HepG2 (cell line): Measurements from ENCODE around the gene ARHGAP26. TPM values are rescaled to one million over a fixed set of nuclear protein-coding genes. Genes with fewer than 3 reads are reported as not detected.

Source experiments
- ATAC-seq: fragments of 200-7000 bp; cut with Tn5 transposase; 3 replicates; pipeline ENCODE4 v1.9.1; 2020; ENCODE audit warnings: mild to moderate bottlenecking, moderate library complexity
- BruUV-seq: library from RNA; stranded (reverse); fragments of 400-500 nt; replicated peaks from 2 replicates; lab custom pipeline; 2021; lab: Mats Ljungman, UMichigan
- CTCF ChIA-PET: fragments of 300-600 bp; formaldehyde crosslinking; extraction: SDS; loops from one replicate; lab custom pipeline; 2021; ENCODE audit warnings: low total read pairs, inconsistent platforms, low intra/inter-chr PET ratio; lab: Yijun Ruan, JAX
- POLR2A ChIA-PET: fragments of 350-600 bp; sonication (Branson Sonifier 250); formaldehyde crosslinking; loops from one replicate; lab custom pipeline; 2020; ENCODE audit warnings: antibody characterized with exemption, inconsistent platforms; lab: Yijun Ruan, JAX
- DNase-seq: peaks from one replicate; pipeline ENCODE4 v3.0.0-alpha.2; 2015; ENCODE audit warnings: low spot score
- FAIRE-seq: peaks from 3 replicates; lab custom pipeline; 2011; peaks lifted over from hg19 to GRCh38; lab: Jason Lieb, UNC
- H2AFZ ChIP-seq: one replicate; pipeline ENCODE4 v1.6.1; 2011; ENCODE audit warnings: low read length, inconsistent platforms
- H3K27ac ChIP-seq: fragments of 300-600 bp; 3 replicates; pipeline ENCODE4 v1.8.0; 2011; ENCODE audit warnings: mixed run types, mild to moderate bottlenecking, mixed read lengths, low read length, inconsistent platforms; ENCODE audit not compliant: insufficient read depth; ENCODE audit errors: extremely low read length
- H3K27me3 ChIP-seq, 2 experiments: fragments of 200-600 bp in 1 of 2; 2 replicates in 1 of 2; 3 replicates in 1 of 2; pipeline versions ENCODE4 v1.6.0 to v1.8.0; 2011; ENCODE audit warnings: low read length in 2 of 2, mild to moderate bottlenecking in 2 of 2, moderate library complexity in 2 of 2, inconsistent platforms in 1 of 2; ENCODE audit not compliant: insufficient read depth in 2 of 2, control insufficient read depth in 1 of 2
- H3K36me3 ChIP-seq, 2 experiments: fragments of 200-600 bp in 1 of 2; replicated peaks in 1 of 2; 2 replicates in 1 of 2; 3 replicates in 1 of 2; pipeline versions ENCODE4 v1.5.1 to v1.8.0; 2011; ENCODE audit warnings: low read length in 2 of 2, inconsistent platforms in 1 of 2; ENCODE audit not compliant: insufficient read depth in 2 of 2, control insufficient read depth in 1 of 2
- H3K4me1 ChIP-seq: 2 replicates; pipeline ENCODE4 v1.5.1; 2012; ENCODE audit warnings: low read length, inconsistent platforms; ENCODE audit not compliant: insufficient read depth
- H3K4me2 ChIP-seq: 2 replicates; pipeline ENCODE4 v1.6.0; 2011; ENCODE audit warnings: low read depth, low read length, inconsistent platforms
- H3K4me3 ChIP-seq, 3 experiments: fragments of 200-600 bp in 1 of 3; sonication (generic), shearing (Covaris generic) in 1 of 3; replicated peaks in 1 of 3; 2 replicates each; pipeline ENCODE4 v1.5.1; 2011 to 2016; ENCODE audit warnings: low read length in 3 of 3, inconsistent platforms in 2 of 3, low read depth in 2 of 3, mild to moderate bottlenecking in 2 of 3, control low read depth in 1 of 3, mixed read lengths in 1 of 3; ENCODE audit not compliant: insufficient read depth in 1 of 3
- H3K79me2 ChIP-seq: one replicate; pipeline ENCODE4 v1.6.1; 2011; ENCODE audit warnings: low read length, inconsistent platforms; ENCODE audit not compliant: insufficient read depth
- H3K9ac ChIP-seq: 2 replicates; pipeline ENCODE4 v1.6.0; 2011; ENCODE audit warnings: mild to moderate bottlenecking, low read depth, low read length, inconsistent platforms; ENCODE audit not compliant: insufficient read depth
- H3K9me3 ChIP-seq: 2 replicates; pipeline ENCODE4 v1.5.1; 2012; ENCODE audit warnings: mild to moderate bottlenecking, low read length
- H4K20me1 ChIP-seq: 2 replicates; pipeline ENCODE4 v1.6.0; 2011; ENCODE audit warnings: inconsistent platforms, mild to moderate bottlenecking, low read length, moderate library complexity; ENCODE audit not compliant: insufficient read depth
- BHLHE40 ChIP-seq: IDR thresholded peaks from 2 replicates; pipeline ENCODE4 v1.6.1; 2011; ENCODE audit warnings: low read length, improper control_type of control experiment
- ETV5 ChIP-seq: IDR thresholded peaks from 2 replicates; pipeline ENCODE4 v1.6.1; 2018; ENCODE audit warnings: missing biosample characterization, missing genetic modification reagents, inconsistent platforms, borderline replicate concordance
- TOPORS ChIP-seq: sonication (generic); formaldehyde crosslinking; IDR thresholded peaks from 2 replicates; pipeline ENCODE4 v1.8.0; 2023; ENCODE audit warnings: mild to moderate bottlenecking, missing genetic modification reagents
- USF2 ChIP-seq, 2 experiments: sonication (generic) in 1 of 2; formaldehyde crosslinking in 1 of 2; IDR thresholded peaks; 2 replicates each; pipeline versions ENCODE4 v1.5.1 to v1.6.1; 2011 to 2020; ENCODE audit warnings: borderline replicate concordance in 1 of 2, low read depth in 1 of 2, low read length in 1 of 2, mild to moderate bottlenecking in 1 of 2, missing genetic modification reagents in 1 of 2, moderate library complexity in 1 of 2
- ZBTB21 ChIP-seq: sonication (generic); formaldehyde crosslinking; IDR thresholded peaks from 2 replicates; pipeline ENCODE4 v1.4.0; 2020; ENCODE audit warnings: missing genetic modification reagents
- ZNF33B ChIP-seq: sonication (generic); formaldehyde crosslinking; IDR thresholded peaks from 2 replicates; pipeline ENCODE4 v1.5.1; 2020; ENCODE audit warnings: mild to moderate bottlenecking, missing genetic modification reagents
- ZNF484 ChIP-seq: sonication (generic); formaldehyde crosslinking; IDR thresholded peaks from 2 replicates; pipeline ENCODE4 v1.5.1; 2020; ENCODE audit warnings: mild to moderate bottlenecking, low read depth, missing genetic modification reagents, borderline replicate concordance
- ZNF576 ChIP-seq: sonication (generic); formaldehyde crosslinking; IDR thresholded peaks from 2 replicates; pipeline ENCODE4 v1.4.0; 2020; ENCODE audit warnings: mild to moderate bottlenecking, missing genetic modification reagents
- ZNF891 ChIP-seq: sonication (generic); formaldehyde crosslinking; IDR thresholded peaks from 2 replicates; pipeline ENCODE4 v1.5.0; 2020; ENCODE audit warnings: mild to moderate bottlenecking, missing genetic modification reagents
- WGBS: methylation state at CpG from one replicate; pipeline ENCODE4 v1.1.6; 2017; ENCODE audit warnings: low lambda C conversion rate; 5-methylcytosine and 5-hydroxymethylcytosine counted together
- in situ Hi-C: cut with HindIII; loops from 2 replicates; pipeline ENCODE4 v1.10.0; 2017; ENCODE audit warnings: low pct_unique_long_range_greater_than_20kb; ENCODE audit not compliant: extremely low pct_ligation_motif_present
- intact Hi-C: fragments of 100-400 bp; cut with micrococcal nuclease; formaldehyde crosslinking; loops from one replicate; pipeline ENCODE4 v1.10.0; 2022; ENCODE audit not compliant: unreplicated experiment
- polyA plus RNA-seq, 8 experiments: library from polyadenylated mRNA; depleted of rRNA in 3 of 8; stranded (reverse) in 7 of 8; unstranded in 1 of 8; fragments of >200 nt; fragmentation: Illumina TruSeq in 4 of 8; extraction: Trizol in 4 of 8; gene quantifications; 2 replicates each; pipeline versions ENCODE4 v1.2.1 to v1.2.3, GENCODE V29; 2011 to 2016; ENCODE audit warnings: low read depth in 4 of 8, missing spikeins in 1 of 8, mixed read lengths in 1 of 8; ENCODE audit not compliant: insufficient read depth in 1 of 8
- total RNA-seq, 5 experiments: library from RNA; depleted of rRNA; stranded (reverse); fragments of >200 nt; fragmentation: Illumina TruSeq; extraction: Trizol; gene quantifications; 2 replicates each; pipeline ENCODE4 v1.2.3, GENCODE V29; 2016; ENCODE audit warnings: low read depth in 1 of 5
- TF ChIP-seq, protein P1 (sequence below): sonication (generic); formaldehyde crosslinking; IDR thresholded peaks from 2 replicates; pipeline ENCODE4 v1.8.0; 2022; ENCODE audit warnings: missing genetic modification reagents, mild to moderate bottlenecking, moderate library complexity, borderline replicate concordance
- TF ChIP-seq, protein P2 (sequence below): conservative IDR thresholded peaks from 2 replicates; pipeline ENCODE4 v1.6.1; 2018; ENCODE audit warnings: missing genetic modification reagents
- TF ChIP-seq, protein P3 (sequence below): sonication (generic); formaldehyde crosslinking; IDR thresholded peaks from 2 replicates; pipeline ENCODE4 v1.4.0; 2020; ENCODE audit warnings: missing genetic modification reagents, borderline replicate concordance

The ARHGAP26 gene
- total and polyA plus RNA-seq, 2 of the 13 experiments (the other 11 are each of a cell fraction or from before 2014, with no cell fraction given), result 9.6 to 18.2 TPM

DNA sequence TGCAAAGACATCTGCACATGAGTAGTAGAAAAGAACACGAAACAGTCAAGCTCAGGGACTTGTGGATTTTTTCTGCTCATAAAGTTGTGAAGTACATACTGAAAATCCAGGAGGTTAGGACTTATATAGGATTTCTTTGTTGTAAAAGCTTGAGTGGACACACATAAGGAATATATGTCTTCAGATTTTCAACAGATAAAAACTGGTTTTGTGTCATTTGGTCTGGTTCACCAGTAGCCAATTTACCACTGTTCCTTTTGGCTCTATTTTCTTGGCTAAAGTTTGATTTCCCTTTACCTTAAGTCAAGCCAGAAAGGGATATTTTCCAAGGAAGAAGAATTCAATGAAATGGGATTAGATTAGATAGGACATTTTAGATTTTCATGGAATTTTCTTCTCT lies 429.0 kb downstream of the ARHGAP26 start:
- Histone ChIP-seq H2AFZ (no peak overlapping the region), H4K20me1 (no peaks in the 10 kb centered on the region), H3K4me3 (no peak overlapping the region), H3K36me3 (no peaks in the 10 kb centered on the region), H3K4me2 (peak overlapping the region; percentile 19; the same call in 1 of the 2 replicates), H3K27ac (peak overlapping the region; percentile 60), H3K9me3 (peaks cover 12% of the 10 kb centered on the region; the same call in 1 of the 2 replicates), H3K79me2 (no peaks in the 10 kb centered on the region), H3K4me1 (peaks cover 58% of the 10 kb centered on the region), H3K9ac (peak overlapping the region; percentile 7; the same call in 1 of the 2 replicates), H3K27me3 (no peaks in the 10 kb centered on the region)
- POLR2A ChIA-PET, result no interaction called here
- intact Hi-C loops (no loop called here), in situ Hi-C loops (no loop called here)
- ATAC-seq (no peak), FAIRE-seq (no peak), DNase-seq (no peak)
- 92% methylated on average over 1 of the region's 1 CpG for WGBS
- CTCF ChIA-PET, result no interaction called here
- BruUV-seq, result no TSS peak
- TF ChIP-seq ZBTB21 (CRISPR knock-in tag) (no peak), ZNF891 (CRISPR knock-in tag) (no peak), ETV5 (CRISPR knock-in tag) (no peak), TOPORS (CRISPR knock-in tag) (no peak), ZNF484 (CRISPR knock-in tag) (no peak), ZNF33B (no peak), BHLHE40 (no peak), ZNF576 (no peak), USF2 (IDR thresholded peaks at IDR 0.05; ENCODE audit: low read depth, low read length) (no peak), USF2 (CRISPR knock-in tag; IDR thresholded peaks at IDR 0.05; ENCODE audit: borderline replicate concordance) (no peak)
- TF ChIP-seq, protein P1, sequence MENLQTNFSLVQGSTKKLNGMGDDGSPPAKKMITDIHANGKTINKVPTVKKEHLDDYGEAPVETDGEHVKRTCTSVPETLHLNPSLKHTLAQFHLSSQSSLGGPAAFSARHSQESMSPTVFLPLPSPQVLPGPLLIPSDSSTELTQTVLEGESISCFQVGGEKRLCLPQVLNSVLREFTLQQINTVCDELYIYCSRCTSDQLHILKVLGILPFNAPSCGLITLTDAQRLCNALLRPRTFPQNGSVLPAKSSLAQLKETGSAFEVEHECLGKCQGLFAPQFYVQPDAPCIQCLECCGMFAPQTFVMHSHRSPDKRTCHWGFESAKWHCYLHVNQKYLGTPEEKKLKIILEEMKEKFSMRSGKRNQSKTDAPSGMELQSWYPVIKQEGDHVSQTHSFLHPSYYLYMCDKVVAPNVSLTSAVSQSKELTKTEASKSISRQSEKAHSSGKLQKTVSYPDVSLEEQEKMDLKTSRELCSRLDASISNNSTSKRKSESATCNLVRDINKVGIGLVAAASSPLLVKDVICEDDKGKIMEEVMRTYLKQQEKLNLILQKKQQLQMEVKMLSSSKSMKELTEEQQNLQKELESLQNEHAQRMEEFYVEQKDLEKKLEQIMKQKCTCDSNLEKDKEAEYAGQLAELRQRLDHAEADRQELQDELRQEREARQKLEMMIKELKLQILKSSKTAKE (CRISPR knock-in tag), result no peak
- TF ChIP-seq, protein P2, sequence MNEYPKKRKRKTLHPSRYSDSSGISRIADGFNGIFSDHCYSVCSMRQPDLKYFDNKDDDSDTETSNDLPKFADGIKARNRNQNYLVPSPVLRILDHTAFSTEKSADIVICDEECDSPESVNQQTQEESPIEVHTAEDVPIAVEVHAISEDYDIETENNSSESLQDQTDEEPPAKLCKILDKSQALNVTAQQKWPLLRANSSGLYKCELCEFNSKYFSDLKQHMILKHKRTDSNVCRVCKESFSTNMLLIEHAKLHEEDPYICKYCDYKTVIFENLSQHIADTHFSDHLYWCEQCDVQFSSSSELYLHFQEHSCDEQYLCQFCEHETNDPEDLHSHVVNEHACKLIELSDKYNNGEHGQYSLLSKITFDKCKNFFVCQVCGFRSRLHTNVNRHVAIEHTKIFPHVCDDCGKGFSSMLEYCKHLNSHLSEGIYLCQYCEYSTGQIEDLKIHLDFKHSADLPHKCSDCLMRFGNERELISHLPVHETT (CRISPR knock-in tag), result no peak
- TF ChIP-seq, protein P3, sequence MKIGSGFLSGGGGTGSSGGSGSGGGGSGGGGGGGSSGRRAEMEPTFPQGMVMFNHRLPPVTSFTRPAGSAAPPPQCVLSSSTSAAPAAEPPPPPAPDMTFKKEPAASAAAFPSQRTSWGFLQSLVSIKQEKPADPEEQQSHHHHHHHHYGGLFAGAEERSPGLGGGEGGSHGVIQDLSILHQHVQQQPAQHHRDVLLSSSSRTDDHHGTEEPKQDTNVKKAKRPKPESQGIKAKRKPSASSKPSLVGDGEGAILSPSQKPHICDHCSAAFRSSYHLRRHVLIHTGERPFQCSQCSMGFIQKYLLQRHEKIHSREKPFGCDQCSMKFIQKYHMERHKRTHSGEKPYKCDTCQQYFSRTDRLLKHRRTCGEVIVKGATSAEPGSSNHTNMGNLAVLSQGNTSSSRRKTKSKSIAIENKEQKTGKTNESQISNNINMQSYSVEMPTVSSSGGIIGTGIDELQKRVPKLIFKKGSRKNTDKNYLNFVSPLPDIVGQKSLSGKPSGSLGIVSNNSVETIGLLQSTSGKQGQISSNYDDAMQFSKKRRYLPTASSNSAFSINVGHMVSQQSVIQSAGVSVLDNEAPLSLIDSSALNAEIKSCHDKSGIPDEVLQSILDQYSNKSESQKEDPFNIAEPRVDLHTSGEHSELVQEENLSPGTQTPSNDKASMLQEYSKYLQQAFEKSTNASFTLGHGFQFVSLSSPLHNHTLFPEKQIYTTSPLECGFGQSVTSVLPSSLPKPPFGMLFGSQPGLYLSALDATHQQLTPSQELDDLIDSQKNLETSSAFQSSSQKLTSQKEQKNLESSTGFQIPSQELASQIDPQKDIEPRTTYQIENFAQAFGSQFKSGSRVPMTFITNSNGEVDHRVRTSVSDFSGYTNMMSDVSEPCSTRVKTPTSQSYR (CRISPR knock-in tag), result no peak
